PFSK-1 (cell line): ENCODE results near the gene C1orf56.

Source experiments
- FOXP2 ChIP-seq: optimal IDR thresholded peaks from 2 replicates; pipeline ENCODE3; 2011; ENCODE audit warnings: borderline replicate concordance, control low read depth, inconsistent platforms; ENCODE audit not compliant: insufficient read depth; ENCODE audit errors: extremely low read length, extremely low read depth
- POLR2AphosphoS5 ChIP-seq: IDR thresholded peaks from 2 replicates; pipeline ENCODE4 v1.6.1; 2012; ENCODE audit warnings: low read depth, mild to moderate bottlenecking, control low read depth, low read length, moderate library complexity
- SIN3A ChIP-seq: IDR thresholded peaks from 2 replicates; pipeline ENCODE4 v1.6.1; 2012; ENCODE audit warnings: mild to moderate bottlenecking, low read length, moderate library complexity, borderline replicate concordance; ENCODE audit not compliant: insufficient read depth
- TAF1 ChIP-seq: IDR thresholded peaks from 2 replicates; pipeline ENCODE4 v1.6.1; 2012; ENCODE audit warnings: low read length, control low read depth, borderline replicate concordance; ENCODE audit not compliant: insufficient read depth
- TF ChIP-seq, protein P1 (sequence below), 2 experiments: IDR thresholded peaks; 2 replicates each; pipeline versions ENCODE4 v1.6.1 to v1.8.0; 2011 to 2012; ENCODE audit warnings: low read depth in 2 of 2, low read length in 2 of 2, control low read depth in 1 of 2, inconsistent platforms in 1 of 2, mild to moderate bottlenecking in 1 of 2, moderate library complexity in 1 of 2; ENCODE audit not compliant: insufficient read depth in 1 of 2

DNA sequence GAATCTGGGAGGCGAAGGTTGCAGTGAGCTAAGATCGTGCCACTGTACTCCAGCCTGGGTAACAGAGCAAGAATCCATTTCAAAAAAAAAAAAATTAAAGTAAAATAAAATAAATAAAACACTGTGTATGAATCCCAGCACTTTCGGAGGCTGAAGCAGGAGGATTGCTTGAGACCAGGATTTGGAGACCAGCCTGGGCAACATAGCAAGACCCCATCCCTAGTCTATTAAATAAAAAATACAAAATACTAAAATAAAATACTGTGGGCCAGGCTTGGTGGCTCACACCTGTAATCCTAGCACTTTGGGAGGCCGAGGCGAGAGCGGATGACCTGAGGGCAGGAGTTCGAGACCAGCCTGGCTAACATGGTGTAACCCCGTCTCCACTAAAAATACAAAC is 15.4 kb upstream of the C1orf56 start:
- TF ChIP-seq POLR2AphosphoS5 (no peak), TAF1 (no peak), SIN3A (no peak), FOXP2 (no peak)
- TF ChIP-seq, protein P1, sequence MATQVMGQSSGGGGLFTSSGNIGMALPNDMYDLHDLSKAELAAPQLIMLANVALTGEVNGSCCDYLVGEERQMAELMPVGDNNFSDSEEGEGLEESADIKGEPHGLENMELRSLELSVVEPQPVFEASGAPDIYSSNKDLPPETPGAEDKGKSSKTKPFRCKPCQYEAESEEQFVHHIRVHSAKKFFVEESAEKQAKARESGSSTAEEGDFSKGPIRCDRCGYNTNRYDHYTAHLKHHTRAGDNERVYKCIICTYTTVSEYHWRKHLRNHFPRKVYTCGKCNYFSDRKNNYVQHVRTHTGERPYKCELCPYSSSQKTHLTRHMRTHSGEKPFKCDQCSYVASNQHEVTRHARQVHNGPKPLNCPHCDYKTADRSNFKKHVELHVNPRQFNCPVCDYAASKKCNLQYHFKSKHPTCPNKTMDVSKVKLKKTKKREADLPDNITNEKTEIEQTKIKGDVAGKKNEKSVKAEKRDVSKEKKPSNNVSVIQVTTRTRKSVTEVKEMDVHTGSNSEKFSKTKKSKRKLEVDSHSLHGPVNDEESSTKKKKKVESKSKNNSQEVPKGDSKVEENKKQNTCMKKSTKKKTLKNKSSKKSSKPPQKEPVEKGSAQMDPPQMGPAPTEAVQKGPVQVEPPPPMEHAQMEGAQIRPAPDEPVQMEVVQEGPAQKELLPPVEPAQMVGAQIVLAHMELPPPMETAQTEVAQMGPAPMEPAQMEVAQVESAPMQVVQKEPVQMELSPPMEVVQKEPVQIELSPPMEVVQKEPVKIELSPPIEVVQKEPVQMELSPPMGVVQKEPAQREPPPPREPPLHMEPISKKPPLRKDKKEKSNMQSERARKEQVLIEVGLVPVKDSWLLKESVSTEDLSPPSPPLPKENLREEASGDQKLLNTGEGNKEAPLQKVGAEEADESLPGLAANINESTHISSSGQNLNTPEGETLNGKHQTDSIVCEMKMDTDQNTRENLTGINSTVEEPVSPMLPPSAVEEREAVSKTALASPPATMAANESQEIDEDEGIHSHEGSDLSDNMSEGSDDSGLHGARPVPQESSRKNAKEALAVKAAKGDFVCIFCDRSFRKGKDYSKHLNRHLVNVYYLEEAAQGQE (IDR thresholded peaks at IDR 0.05; ENCODE audit: insufficient read depth in 1 of 2, low read depth in 2 of 2, low read length in 2 of 2), result no peak
